ENCODE results near the gene NUP88.

NUP88 gene

GRCh38 chr17:5419356-5419958 is at the start of gene NUP88:
Gene NUP88 (minus strand): TSS chr17:5419662. CDS start chr17:5419650, 12 bp downstream.
- no peak for TF ChIP-seq CTCF (IDR thresholded peaks at IDR 0.05; ENCODE audit: control insufficient read depth, extremely low read depth, insufficient read depth)
- DNase-seq (ENCODE audit: low read depth), result peak; percentile 95
- peak within 1 kb of the TSS; percentile 93 for H3K4me3 ChIP-seq (ENCODE audit: low read depth, low read length)

GRCh38 chr17:5468075-5468473 is 48.6 kb upstream of the NUP88 start:
- TF ChIP-seq CTCF (IDR thresholded peaks at IDR 0.05; ENCODE audit: control insufficient read depth, extremely low read depth, insufficient read depth), result no peak
- DNase-seq (ENCODE audit: low read depth), result no peak
- H3K4me3 ChIP-seq (ENCODE audit: low read depth, low read length), result peak overlapping the region; percentile 96

- DNase-seq (ENCODE audit: low read depth), result no peak
- TF ChIP-seq CTCF (IDR thresholded peaks at IDR 0.05; ENCODE audit: control insufficient read depth, extremely low read depth, insufficient read depth), result no peak
- peak overlapping the region; percentile 96 for H3K4me3 ChIP-seq (ENCODE audit: low read depth, low read length)
Measured at GRCh38 chr17:5467416-5467815, 48.0 kb upstream of the NUP88 start.

GRCh38 chr17:5466295-5466694 is 46.8 kb upstream of the NUP88 start:
- no peak overlapping the region; the same call in 1 of the 2 replicates for H3K4me3 ChIP-seq (ENCODE audit: low read depth, low read length)
- DNase-seq (ENCODE audit: low read depth), result no peak
- no peak for TF ChIP-seq CTCF (IDR thresholded peaks at IDR 0.05; ENCODE audit: control insufficient read depth, extremely low read depth, insufficient read depth)

- no peak for TF ChIP-seq CTCF (IDR thresholded peaks at IDR 0.05; ENCODE audit: control insufficient read depth, extremely low read depth, insufficient read depth)
- no peak for DNase-seq (ENCODE audit: low read depth)
- no peak overlapping the region for H3K4me3 ChIP-seq (ENCODE audit: low read depth, low read length)
Measured at GRCh38 chr17:5464717-5465507, 45.5 kb upstream of the NUP88 start.

- no peak for DNase-seq (ENCODE audit: low read depth)
- TF ChIP-seq CTCF (IDR thresholded peaks at IDR 0.05; ENCODE audit: control insufficient read depth, extremely low read depth, insufficient read depth), result no peak
- no peak overlapping the region for H3K4me3 ChIP-seq (ENCODE audit: low read depth, low read length)
Measured at GRCh38 chr17:5446786-5447185, 27.3 kb upstream of the NUP88 start.

Data from LNCaP clone FGC (cell line).